GM23338 (cell line): ENCODE data around the gene LOXHD1.

ENCODE experiments used
- CREB1 ChIP-seq: fragments of 250-450 bp; sonication (Bioruptor Pico); IDR thresholded peaks from 2 replicates; pipeline ENCODE4 v1.5.0; 2020; ENCODE audit warnings: low read depth, mild to moderate bottlenecking, moderate library complexity
- EZH2 ChIP-seq: fragments of 200-600 bp; sonication (generic); IDR thresholded peaks from one replicate; pipeline ENCODE4 v1.8.0; 2017; ENCODE audit warnings: antibody characterized with exemption, mild to moderate bottlenecking, low read depth; ENCODE audit not compliant: unreplicated experiment
- TF ChIP-seq, protein P1 (sequence below), 2 experiments: fragments of 200-600 bp in 1 of 2; sonication (generic) in 1 of 2; conservative IDR thresholded peaks; 2 replicates each; pipeline versions ENCODE4 v1.5.1 to v1.6.1; 2016 to 2017; ENCODE audit warnings: antibody characterized with exemption in 2 of 2, low read depth in 2 of 2, mild to moderate bottlenecking in 2 of 2, moderate library complexity in 1 of 2
- TF ChIP-seq, protein P2 (sequence below): IDR thresholded peaks from one replicate; pipeline ENCODE4 v1.6.1; 2018; ENCODE audit warnings: antibody characterized with exemption; ENCODE audit not compliant: unreplicated experiment

DNA sequence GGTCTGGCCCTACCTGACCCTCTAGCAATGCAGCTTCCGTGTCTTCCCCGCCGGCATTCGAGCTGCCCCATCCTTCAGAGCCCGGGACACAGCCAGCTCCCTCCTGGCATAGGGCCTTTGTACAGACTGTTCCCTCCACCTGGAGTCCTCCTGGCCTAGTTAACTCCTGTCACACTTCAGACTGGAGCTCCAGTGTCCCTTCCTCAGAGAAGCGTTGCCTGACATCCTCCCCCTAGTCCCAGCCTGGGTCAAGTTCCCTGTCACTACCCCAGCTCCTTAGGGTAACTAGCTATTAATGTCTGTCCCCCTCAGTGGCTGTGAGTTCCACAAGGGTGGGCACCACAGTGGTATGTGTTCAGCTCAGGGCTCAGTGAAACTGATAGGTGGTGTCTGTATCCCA lies 45.5 kb upstream of the LOXHD1 start:
- TF ChIP-seq, protein P1, sequence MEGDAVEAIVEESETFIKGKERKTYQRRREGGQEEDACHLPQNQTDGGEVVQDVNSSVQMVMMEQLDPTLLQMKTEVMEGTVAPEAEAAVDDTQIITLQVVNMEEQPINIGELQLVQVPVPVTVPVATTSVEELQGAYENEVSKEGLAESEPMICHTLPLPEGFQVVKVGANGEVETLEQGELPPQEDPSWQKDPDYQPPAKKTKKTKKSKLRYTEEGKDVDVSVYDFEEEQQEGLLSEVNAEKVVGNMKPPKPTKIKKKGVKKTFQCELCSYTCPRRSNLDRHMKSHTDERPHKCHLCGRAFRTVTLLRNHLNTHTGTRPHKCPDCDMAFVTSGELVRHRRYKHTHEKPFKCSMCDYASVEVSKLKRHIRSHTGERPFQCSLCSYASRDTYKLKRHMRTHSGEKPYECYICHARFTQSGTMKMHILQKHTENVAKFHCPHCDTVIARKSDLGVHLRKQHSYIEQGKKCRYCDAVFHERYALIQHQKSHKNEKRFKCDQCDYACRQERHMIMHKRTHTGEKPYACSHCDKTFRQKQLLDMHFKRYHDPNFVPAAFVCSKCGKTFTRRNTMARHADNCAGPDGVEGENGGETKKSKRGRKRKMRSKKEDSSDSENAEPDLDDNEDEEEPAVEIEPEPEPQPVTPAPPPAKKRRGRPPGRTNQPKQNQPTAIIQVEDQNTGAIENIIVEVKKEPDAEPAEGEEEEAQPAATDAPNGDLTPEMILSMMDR (conservative IDR thresholded peaks at IDR 0.05; ENCODE audit: low read depth in 2 of 2), result no peak
- TF ChIP-seq, protein P2, sequence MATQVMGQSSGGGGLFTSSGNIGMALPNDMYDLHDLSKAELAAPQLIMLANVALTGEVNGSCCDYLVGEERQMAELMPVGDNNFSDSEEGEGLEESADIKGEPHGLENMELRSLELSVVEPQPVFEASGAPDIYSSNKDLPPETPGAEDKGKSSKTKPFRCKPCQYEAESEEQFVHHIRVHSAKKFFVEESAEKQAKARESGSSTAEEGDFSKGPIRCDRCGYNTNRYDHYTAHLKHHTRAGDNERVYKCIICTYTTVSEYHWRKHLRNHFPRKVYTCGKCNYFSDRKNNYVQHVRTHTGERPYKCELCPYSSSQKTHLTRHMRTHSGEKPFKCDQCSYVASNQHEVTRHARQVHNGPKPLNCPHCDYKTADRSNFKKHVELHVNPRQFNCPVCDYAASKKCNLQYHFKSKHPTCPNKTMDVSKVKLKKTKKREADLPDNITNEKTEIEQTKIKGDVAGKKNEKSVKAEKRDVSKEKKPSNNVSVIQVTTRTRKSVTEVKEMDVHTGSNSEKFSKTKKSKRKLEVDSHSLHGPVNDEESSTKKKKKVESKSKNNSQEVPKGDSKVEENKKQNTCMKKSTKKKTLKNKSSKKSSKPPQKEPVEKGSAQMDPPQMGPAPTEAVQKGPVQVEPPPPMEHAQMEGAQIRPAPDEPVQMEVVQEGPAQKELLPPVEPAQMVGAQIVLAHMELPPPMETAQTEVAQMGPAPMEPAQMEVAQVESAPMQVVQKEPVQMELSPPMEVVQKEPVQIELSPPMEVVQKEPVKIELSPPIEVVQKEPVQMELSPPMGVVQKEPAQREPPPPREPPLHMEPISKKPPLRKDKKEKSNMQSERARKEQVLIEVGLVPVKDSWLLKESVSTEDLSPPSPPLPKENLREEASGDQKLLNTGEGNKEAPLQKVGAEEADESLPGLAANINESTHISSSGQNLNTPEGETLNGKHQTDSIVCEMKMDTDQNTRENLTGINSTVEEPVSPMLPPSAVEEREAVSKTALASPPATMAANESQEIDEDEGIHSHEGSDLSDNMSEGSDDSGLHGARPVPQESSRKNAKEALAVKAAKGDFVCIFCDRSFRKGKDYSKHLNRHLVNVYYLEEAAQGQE, result no peak
- TF ChIP-seq CREB1 (CRISPR knock-in tag) (no peak), EZH2 (no peak)
